Neural progenitor cell (in vitro differentiated cells): Measurements from ENCODE around the gene RUNX3.

Experiments
- CTCF ChIP-seq: fragments of 200-600 bp; sonication (generic); IDR thresholded peaks from 2 replicates; pipeline ENCODE4 v1.5.1; 2017; ENCODE audit warnings: antibody characterized with exemption, mild to moderate bottlenecking
- EZH2 ChIP-seq: fragments of 200-600 bp; sonication (generic); IDR thresholded peaks from 2 replicates; pipeline ENCODE4 v1.6.1; 2017; ENCODE audit warnings: antibody characterized with exemption, mild to moderate bottlenecking, moderate library complexity
- EZH2phosphoT487 ChIP-seq: fragments of 200-600 bp; sonication (generic); IDR thresholded peaks from 2 replicates; pipeline ENCODE4 v1.6.1; 2017; ENCODE audit warnings: antibody characterized with exemption

GRCh38 chr1:24893431-24893830, 36.6 kb downstream of the RUNX3 start:
- TF ChIP-seq CTCF (no peak), EZH2 (no peak), EZH2phosphoT487 (no peak)
